ENCODE results near the gene NUDT21. TPM values are rescaled to one million over a fixed set of nuclear protein-coding genes. Genes with fewer than 3 reads are reported as not detected.

The NUDT21 gene
- total and polyA plus RNA-seq, 12 donors, result 9.3 to 74.7 (median 62.5) TPM

DNA sequence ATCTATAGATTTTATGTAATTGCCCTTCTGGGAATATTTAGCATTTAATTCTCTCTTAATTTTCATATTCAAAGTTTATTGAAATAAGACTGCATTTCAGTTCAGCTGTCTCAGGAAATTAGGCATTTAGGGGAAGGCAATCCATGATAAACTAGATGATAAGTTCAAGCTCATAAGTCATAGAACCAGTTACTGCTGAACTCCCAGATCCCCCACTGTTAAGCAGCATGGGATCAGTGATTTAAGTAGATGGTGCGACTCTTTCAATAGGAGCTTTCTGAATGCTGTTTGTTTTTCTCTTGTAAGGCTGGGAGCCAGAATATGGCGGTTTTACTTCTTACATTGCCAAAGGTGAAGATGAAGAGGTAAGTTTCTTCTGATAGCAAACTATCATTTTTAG is 24.1 kb upstream of the NUDT21 start:
- WGBS, 2 donors, result 89 to 90% methylated on average over 2 of the region's 2 CpGs
- intact Hi-C loops (cut with DNase I), result no loop called here
- H3K36me3 ChIP-seq, result peaks cover 0 to 100% (median 75%) of the 10 kb centered on the region in 9 donors
- H3K27me3 ChIP-seq, result no peaks in the 10 kb centered on the region
- TF ChIP-seq, protein P1, sequence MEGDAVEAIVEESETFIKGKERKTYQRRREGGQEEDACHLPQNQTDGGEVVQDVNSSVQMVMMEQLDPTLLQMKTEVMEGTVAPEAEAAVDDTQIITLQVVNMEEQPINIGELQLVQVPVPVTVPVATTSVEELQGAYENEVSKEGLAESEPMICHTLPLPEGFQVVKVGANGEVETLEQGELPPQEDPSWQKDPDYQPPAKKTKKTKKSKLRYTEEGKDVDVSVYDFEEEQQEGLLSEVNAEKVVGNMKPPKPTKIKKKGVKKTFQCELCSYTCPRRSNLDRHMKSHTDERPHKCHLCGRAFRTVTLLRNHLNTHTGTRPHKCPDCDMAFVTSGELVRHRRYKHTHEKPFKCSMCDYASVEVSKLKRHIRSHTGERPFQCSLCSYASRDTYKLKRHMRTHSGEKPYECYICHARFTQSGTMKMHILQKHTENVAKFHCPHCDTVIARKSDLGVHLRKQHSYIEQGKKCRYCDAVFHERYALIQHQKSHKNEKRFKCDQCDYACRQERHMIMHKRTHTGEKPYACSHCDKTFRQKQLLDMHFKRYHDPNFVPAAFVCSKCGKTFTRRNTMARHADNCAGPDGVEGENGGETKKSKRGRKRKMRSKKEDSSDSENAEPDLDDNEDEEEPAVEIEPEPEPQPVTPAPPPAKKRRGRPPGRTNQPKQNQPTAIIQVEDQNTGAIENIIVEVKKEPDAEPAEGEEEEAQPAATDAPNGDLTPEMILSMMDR (IDR thresholded peaks at IDR 0.05), result no peak
- H3K9me3 ChIP-seq, result no peaks in the 10 kb centered on the region
- H3K4me3 ChIP-seq, result no peak overlapping the region
- H3K27ac ChIP-seq, result no peak overlapping the region
- no peak for DNase-seq
- ATAC-seq, result no peak
- H3K4me1 ChIP-seq, result peaks cover 0 to 11% (median 0%) of the 10 kb centered on the region in 9 donors

DNA sequence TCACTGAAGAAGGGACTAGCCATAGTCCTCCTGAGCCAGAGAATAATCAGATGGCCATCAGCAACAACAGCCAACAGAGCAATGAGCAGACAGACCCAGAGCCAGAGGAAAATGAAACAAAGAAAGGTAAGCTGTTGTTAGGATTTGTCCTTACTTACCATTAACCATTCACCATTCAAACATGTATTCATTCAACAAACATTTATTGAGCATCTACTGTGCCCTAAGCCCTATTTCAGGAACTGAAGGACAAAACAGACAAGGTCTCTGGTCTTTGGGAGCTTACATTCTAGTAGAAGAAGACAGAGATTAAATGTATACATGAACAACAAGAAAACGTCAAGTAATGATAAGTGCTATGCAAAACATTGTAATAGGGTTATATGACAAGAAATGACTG is 19.5 kb upstream of the NUDT21 start:
- 90 to 94% methylated on average over 1 of the region's 1 CpG for WGBS, 2 donors
- ATAC-seq, result no peak
- H3K36me3 ChIP-seq, result peaks cover 0 to 100% (median 78%) of the 10 kb centered on the region in 9 donors

GRCh38 chr16:56470232-56470631 is 19.1 kb upstream of the NUDT21 start:
- intact Hi-C loops (cut with DNase I), result no loop called here
- H3K36me3 ChIP-seq, result peaks cover 0 to 100% (median 78%) of the 10 kb centered on the region in 9 donors
- ATAC-seq, result no peak
- H3K4me1 ChIP-seq, result no peaks in the 10 kb centered on the region
- no peaks in the 10 kb centered on the region for H3K27me3 ChIP-seq
- H3K9me3 ChIP-seq, result no peaks in the 10 kb centered on the region
- no peak overlapping the region for H3K4me3 ChIP-seq
- no peak overlapping the region for H3K27ac ChIP-seq
- TF ChIP-seq, protein P1 (IDR thresholded peaks at IDR 0.05), result no peak
- 91 to 92% methylated on average over 3 of the region's 3 CpGs for WGBS, 2 donors
- DNase-seq, result no peak

More for the DNA sequence above, 19.5 kb upstream of the NUDT21 start:
- intact Hi-C loops (cut with DNase I), result no loop called here
- H3K4me3 ChIP-seq, result no peak overlapping the region
- H3K4me1 ChIP-seq, result no peaks in the 10 kb centered on the region
- TF ChIP-seq, protein P1 (IDR thresholded peaks at IDR 0.05), result no peak
- no peaks in the 10 kb centered on the region for H3K9me3 ChIP-seq
- H3K27ac ChIP-seq, result no peak overlapping the region
- no peak for DNase-seq
- no peaks in the 10 kb centered on the region for H3K27me3 ChIP-seq

GRCh38 chr16:56469748-56470147 is 18.6 kb upstream of the NUDT21 start:
- Histone ChIP-seq H3K36me3 (peaks cover 0 to 100% (median 77%) of the 10 kb centered on the region in 9 donors), H3K27me3 (no peaks in the 10 kb centered on the region), H3K4me3 (no peak overlapping the region), H3K27ac (no peak overlapping the region), H3K4me1 (no peaks in the 10 kb centered on the region), H3K9me3 (no peaks in the 10 kb centered on the region)
- TF ChIP-seq, protein P1 (IDR thresholded peaks at IDR 0.05), result no peak
- ATAC-seq (no peak), DNase-seq (no peak)
- intact Hi-C loops (cut with DNase I), result no loop called here
- WGBS, 2 donors, result 95 to 96% methylated on average over 7 of the region's 7 CpGs

All from heart right ventricle (tissue), 16 donors.